MCF 10A (cell line): ENCODE results near the gene PLAC8L1. TPM values are rescaled to one million over a fixed set of nuclear protein-coding genes. Genes with fewer than 3 reads are reported as not detected.

ENCODE experiments used
- BruUV-seq: library from RNA; stranded (reverse); fragments of 400-500 nt; replicated peaks from 2 replicates; lab custom pipeline; 2021; lab: Mats Ljungman, UMichigan
- CTCF ChIA-PET: fragments of 300-600 bp; sonication (Branson Sonifier 250); formaldehyde crosslinking; extraction: SDS; loops from one replicate; lab custom pipeline; 2021; ENCODE audit warnings: antibody characterized with exemption, inconsistent platforms; lab: Yijun Ruan, JAX
- POLR2A ChIA-PET: fragments of 300-600, 350-650 bp; sonication (Branson Sonifier 250); formaldehyde crosslinking; extraction: SDS; loops from one replicate; lab custom pipeline; 2020; ENCODE audit warnings: antibody characterized with exemption, inconsistent platforms; lab: Yijun Ruan, JAX
- DNase-seq: peaks from one replicate; pipeline ENCODE4 v3.0.0-alpha.2; 2018; ENCODE audit not compliant: unreplicated experiment
- H3K27ac Mint-ChIP-seq: one replicate; pipeline ENCODE4 v1.8.0; 2022; ENCODE audit warnings: mild to moderate bottlenecking, low read depth, mixed read lengths; ENCODE audit not compliant: unreplicated experiment
- H3K27me3 Mint-ChIP-seq: one replicate; pipeline ENCODE4 v1.8.0; 2022; ENCODE audit warnings: mixed read lengths; ENCODE audit not compliant: insufficient read depth, unreplicated experiment
- H3K36me3 Mint-ChIP-seq: one replicate; pipeline ENCODE4 v1.8.0; 2022; ENCODE audit warnings: mild to moderate bottlenecking, moderate library complexity, mixed read lengths; ENCODE audit not compliant: insufficient read depth, unreplicated experiment
- H3K4me1 Mint-ChIP-seq: one replicate; pipeline ENCODE4 v1.8.0; 2022; ENCODE audit warnings: mixed read lengths; ENCODE audit not compliant: insufficient read depth, unreplicated experiment
- H3K4me3 Mint-ChIP-seq: one replicate; pipeline ENCODE4 v1.8.0; 2022; ENCODE audit warnings: mild to moderate bottlenecking, moderate library complexity, mixed read lengths; ENCODE audit not compliant: unreplicated experiment
- H3K9me3 Mint-ChIP-seq: one replicate; pipeline ENCODE4 v1.8.0; 2022; ENCODE audit warnings: mixed read lengths; ENCODE audit not compliant: unreplicated experiment
- intact Hi-C: fragments of 100-400 bp; cut with micrococcal nuclease; formaldehyde crosslinking; loops from 2 replicates; pipeline ENCODE4 v1.14.1; 2022
- total RNA-seq: library from RNA; stranded (reverse); gene quantifications from 2 replicates; pipeline ENCODE4 v1.2.3, GENCODE V29; 2022
- TF ChIP-seq, protein P1 (sequence below): fragments of 200-600 bp; IDR thresholded peaks from one replicate; pipeline ENCODE4 v1.8.0; 2022; ENCODE audit warnings: antibody characterized with exemption, mild to moderate bottlenecking; ENCODE audit not compliant: unreplicated experiment

The PLAC8L1 gene
- total RNA-seq, 1 experiment from 2014 or later: 2.5 TPM

DNA sequence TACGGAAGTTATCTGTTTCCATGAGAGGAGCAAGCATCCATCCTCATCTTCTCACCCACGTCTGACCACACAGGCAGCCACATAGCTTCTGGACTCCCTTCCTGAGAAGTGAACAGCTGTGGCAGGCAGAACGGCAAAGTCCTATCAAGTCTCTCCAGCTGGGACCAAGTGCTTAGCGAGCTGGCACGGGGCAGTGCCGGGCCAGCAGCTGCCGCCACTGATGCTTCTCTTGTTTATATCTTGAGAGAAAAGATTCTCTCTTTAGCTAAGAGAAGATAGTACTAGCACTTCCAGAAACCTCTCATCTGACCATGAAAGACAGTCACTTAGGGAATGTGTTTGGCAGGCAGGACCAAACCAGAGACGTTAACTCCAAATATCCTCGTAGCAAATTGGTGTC is 37.2 kb downstream of the PLAC8L1 start:
- Mint-ChIP-seq H3K27ac (no peak overlapping the region), H3K4me3 (no peak overlapping the region), H3K4me1 (peaks cover 13% of the 10 kb centered on the region), H3K9me3 (no peaks in the 10 kb centered on the region), H3K36me3 (peaks cover 43% of the 10 kb centered on the region), H3K27me3 (no peaks in the 10 kb centered on the region)
- no peak for DNase-seq
- intact Hi-C loops: no loop called here
- no TSS peak for BruUV-seq
- TF ChIP-seq, protein P1, sequence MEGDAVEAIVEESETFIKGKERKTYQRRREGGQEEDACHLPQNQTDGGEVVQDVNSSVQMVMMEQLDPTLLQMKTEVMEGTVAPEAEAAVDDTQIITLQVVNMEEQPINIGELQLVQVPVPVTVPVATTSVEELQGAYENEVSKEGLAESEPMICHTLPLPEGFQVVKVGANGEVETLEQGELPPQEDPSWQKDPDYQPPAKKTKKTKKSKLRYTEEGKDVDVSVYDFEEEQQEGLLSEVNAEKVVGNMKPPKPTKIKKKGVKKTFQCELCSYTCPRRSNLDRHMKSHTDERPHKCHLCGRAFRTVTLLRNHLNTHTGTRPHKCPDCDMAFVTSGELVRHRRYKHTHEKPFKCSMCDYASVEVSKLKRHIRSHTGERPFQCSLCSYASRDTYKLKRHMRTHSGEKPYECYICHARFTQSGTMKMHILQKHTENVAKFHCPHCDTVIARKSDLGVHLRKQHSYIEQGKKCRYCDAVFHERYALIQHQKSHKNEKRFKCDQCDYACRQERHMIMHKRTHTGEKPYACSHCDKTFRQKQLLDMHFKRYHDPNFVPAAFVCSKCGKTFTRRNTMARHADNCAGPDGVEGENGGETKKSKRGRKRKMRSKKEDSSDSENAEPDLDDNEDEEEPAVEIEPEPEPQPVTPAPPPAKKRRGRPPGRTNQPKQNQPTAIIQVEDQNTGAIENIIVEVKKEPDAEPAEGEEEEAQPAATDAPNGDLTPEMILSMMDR: no peak
- ChIA-PET POLR2A (interaction anchor here (0.6 kb wide), 1 partner anchor 153 kb away, joined by 3 read pairs; no protein-coding TSS in a partner anchor), CTCF (interaction anchor here (0.9 to 1.2 kb wide), 3 partner anchors 17 to 164 kb away, joined by 3 to 5 read pairs (median 4); no protein-coding TSS in a partner anchor)

DNA sequence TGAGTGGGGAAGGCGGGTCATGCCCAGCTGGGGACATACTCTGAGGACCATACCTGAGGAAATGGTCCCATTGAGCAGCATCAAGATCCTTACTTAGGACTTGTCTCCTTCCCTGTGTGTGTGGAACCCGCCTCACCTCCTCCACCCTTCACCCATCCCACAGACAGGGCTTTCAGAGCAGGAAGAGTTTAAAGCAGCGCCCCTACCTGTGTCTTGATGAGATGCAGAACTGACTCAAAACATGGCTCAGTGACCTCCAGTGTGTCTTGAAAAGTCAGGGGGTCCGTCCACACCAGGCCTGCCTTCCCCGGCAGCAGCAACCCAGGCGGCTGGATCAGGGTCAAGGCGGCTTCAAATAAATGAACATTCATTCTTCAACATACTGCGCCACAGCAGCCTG is 38.4 kb downstream of the PLAC8L1 start:
- BruUV-seq: no TSS peak
- intact Hi-C loops: no loop called here
- peaks cover 56% of the 10 kb centered on the region for H3K36me3 Mint-ChIP-seq
- H3K4me3 Mint-ChIP-seq: no peak overlapping the region
- no peaks in the 10 kb centered on the region for H3K9me3 Mint-ChIP-seq
- no peak for DNase-seq
- TF ChIP-seq, protein P1: no peak
- H3K27ac Mint-ChIP-seq: no peak overlapping the region
- no peaks in the 10 kb centered on the region for H3K27me3 Mint-ChIP-seq
- ChIA-PET CTCF (interaction anchor here (1.2 kb wide), 1 partner anchor 16 kb away, joined by 4 read pairs; no protein-coding TSS in a partner anchor), POLR2A (no interaction called here)
- H3K4me1 Mint-ChIP-seq: peaks cover 12% of the 10 kb centered on the region

DNA sequence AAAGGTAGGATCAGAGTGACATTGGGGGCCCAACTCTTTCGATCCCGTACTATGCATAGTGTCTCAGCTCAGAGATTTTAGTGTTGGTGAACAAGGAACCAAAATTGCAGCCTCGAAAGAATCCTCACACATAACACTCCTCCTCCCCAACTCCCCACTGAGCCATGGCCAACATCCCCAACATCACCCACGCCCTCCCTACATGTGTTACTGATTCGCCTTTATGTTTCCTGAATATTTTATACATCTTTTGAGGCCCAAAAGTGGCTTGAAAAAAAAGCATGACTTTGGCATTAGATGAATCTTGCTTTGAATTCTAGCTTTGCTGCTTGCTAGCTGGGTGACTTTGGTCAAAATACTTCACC is 45.2 kb downstream of the PLAC8L1 start:
- Mint-ChIP-seq H3K36me3 (peaks cover 80% of the 10 kb centered on the region), H3K4me1 (no peaks in the 10 kb centered on the region), H3K4me3 (no peak overlapping the region), H3K27me3 (no peaks in the 10 kb centered on the region), H3K9me3 (no peaks in the 10 kb centered on the region), H3K27ac (no peak overlapping the region)
- ChIA-PET CTCF (interaction anchor here (0.7 kb wide), 3 partner anchors 72 to 1919 kb away, joined by 3 read pairs; no protein-coding TSS in a partner anchor), POLR2A (no interaction called here)
- no peak for DNase-seq
- BruUV-seq: no TSS peak
- intact Hi-C loops: no loop called here
- TF ChIP-seq, protein P1: no peak

DNA sequence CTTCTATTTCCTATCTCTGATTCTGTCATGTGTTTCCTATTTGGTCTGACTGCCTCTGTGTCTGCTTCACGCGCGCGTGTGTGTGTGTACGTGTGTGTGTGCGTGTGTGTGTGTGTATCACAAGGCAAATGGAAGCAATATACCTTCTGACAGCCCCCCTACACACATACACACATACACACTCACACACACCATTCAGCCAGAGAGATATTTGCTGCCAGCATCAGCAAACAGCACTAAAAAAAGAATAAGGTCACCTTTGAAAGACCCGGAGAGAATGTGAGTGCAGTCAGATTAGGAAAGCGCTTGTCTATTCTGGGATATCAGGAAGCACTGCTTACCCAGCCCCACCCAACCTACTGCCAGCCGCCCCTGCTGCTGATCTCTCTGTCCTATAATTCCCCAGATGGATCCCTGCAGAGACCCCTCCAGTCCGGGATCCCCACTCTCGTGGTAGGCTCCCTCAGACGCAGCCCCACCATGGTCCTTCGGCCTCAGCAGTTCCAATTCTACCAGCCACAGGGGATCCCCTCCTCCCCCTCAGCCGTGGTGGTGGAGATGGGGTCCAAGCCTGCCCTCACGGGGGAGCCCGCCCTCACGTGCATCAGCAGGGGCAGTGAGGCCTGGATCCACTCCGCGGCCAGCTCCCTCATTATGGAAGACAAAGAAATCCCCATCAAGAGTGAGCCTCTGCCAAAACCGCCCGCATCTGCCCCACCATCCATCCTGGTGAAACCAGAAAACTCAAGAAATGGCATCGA is 45.7 kb downstream of the PLAC8L1 start:
- DNase-seq: no peak
- Mint-ChIP-seq H3K27me3 (no peaks in the 10 kb centered on the region), H3K9me3 (no peaks in the 10 kb centered on the region), H3K4me1 (no peaks in the 10 kb centered on the region), H3K4me3 (no peak overlapping the region), H3K27ac (no peak overlapping the region), H3K36me3 (peaks cover 77% of the 10 kb centered on the region)
- ChIA-PET POLR2A (no interaction called here), CTCF (interaction anchor here (0.6 to 1.1 kb wide), 6 partner anchors 9 to 76 kb away, joined by 3 to 4 read pairs (median 3); no protein-coding TSS in a partner anchor)
- intact Hi-C loops: no loop called here
- BruUV-seq: no TSS peak
- TF ChIP-seq, protein P1: no peak
